Endothelial cell (in vitro differentiated cells): ENCODE measurements around the gene RBBP8. TPM values are rescaled to one million over a fixed set of nuclear protein-coding genes. Genes with fewer than 3 reads are reported as not detected.

Experiments
- DNase-seq: peaks from one replicate; pipeline ENCODE4 v3.0.0; 2021; ENCODE audit warnings: low spot score
- H3K27ac Mint-ChIP-seq: one replicate; pipeline ENCODE4 v1.8.0; 2021; ENCODE audit warnings: mixed read lengths, inconsistent platforms; ENCODE audit not compliant: unreplicated experiment
- H3K27me3 Mint-ChIP-seq: one replicate; pipeline ENCODE4 v1.8.0; 2021; ENCODE audit warnings: mild to moderate bottlenecking, moderate library complexity, mixed read lengths, inconsistent platforms; ENCODE audit not compliant: unreplicated experiment
- H3K36me3 Mint-ChIP-seq: one replicate; pipeline ENCODE4 v1.8.0; 2021; ENCODE audit warnings: mild to moderate bottlenecking, low read depth, mixed read lengths, inconsistent platforms; ENCODE audit not compliant: unreplicated experiment
- H3K4me1 Mint-ChIP-seq: one replicate; pipeline ENCODE4 v1.8.0; 2021; ENCODE audit warnings: mild to moderate bottlenecking, mixed read lengths, inconsistent platforms; ENCODE audit not compliant: unreplicated experiment
- H3K4me3 Mint-ChIP-seq: one replicate; pipeline ENCODE4 v1.8.0; 2021; ENCODE audit warnings: mild to moderate bottlenecking, mixed read lengths, inconsistent platforms; ENCODE audit not compliant: unreplicated experiment
- H3K9me3 Mint-ChIP-seq: one replicate; pipeline ENCODE4 v1.8.0; 2021; ENCODE audit warnings: mixed read lengths, inconsistent platforms; ENCODE audit not compliant: unreplicated experiment
- total RNA-seq: library from RNA; stranded (reverse); fragmentation: NEBNext Ultra II Directional; extraction: Animal tissue kit (Norgen Biotek cat#: 25700); gene quantifications from one replicate; pipeline ENCODE4 v1.2.1, GENCODE V29; 2021; ENCODE audit not compliant: unreplicated experiment
- TF ChIP-seq, protein P1 (sequence below): fragments of 200-600 bp; sonication (generic); IDR thresholded peaks from one replicate; pipeline ENCODE4 v1.5.0; 2021; ENCODE audit warnings: antibody characterized with exemption; ENCODE audit not compliant: unreplicated experiment

RBBP8 gene
- total RNA-seq, 1 donor from 2014 or later: 27.0 TPM

DNA sequence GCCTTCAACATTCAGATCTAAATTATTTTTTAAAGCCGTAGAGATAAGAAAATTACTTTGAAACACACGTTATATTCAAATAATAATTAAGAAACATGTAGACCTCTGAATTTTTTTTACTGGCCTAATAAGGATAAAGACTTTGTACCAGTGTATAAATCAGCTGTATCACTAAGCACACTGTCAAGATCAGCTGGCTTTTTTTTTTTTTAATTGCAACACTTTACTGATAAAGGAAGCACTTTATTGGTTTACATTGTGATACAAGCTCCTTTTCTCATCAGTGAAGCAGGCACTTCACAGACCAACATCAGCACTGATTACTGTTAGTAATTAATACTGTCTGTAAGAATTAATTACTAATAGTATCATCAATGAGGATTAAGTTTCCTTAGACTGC is 88.5 kb downstream of the RBBP8 start:
- Mint-ChIP-seq H3K9me3 (no peaks in the 10 kb centered on the region), H3K4me1 (no peaks in the 10 kb centered on the region), H3K27ac (no peak overlapping the region), H3K36me3 (peaks cover 4% of the 10 kb centered on the region), H3K27me3 (no peaks in the 10 kb centered on the region), H3K4me3 (no peak overlapping the region)
- no peak for DNase-seq
- TF ChIP-seq, protein P1, sequence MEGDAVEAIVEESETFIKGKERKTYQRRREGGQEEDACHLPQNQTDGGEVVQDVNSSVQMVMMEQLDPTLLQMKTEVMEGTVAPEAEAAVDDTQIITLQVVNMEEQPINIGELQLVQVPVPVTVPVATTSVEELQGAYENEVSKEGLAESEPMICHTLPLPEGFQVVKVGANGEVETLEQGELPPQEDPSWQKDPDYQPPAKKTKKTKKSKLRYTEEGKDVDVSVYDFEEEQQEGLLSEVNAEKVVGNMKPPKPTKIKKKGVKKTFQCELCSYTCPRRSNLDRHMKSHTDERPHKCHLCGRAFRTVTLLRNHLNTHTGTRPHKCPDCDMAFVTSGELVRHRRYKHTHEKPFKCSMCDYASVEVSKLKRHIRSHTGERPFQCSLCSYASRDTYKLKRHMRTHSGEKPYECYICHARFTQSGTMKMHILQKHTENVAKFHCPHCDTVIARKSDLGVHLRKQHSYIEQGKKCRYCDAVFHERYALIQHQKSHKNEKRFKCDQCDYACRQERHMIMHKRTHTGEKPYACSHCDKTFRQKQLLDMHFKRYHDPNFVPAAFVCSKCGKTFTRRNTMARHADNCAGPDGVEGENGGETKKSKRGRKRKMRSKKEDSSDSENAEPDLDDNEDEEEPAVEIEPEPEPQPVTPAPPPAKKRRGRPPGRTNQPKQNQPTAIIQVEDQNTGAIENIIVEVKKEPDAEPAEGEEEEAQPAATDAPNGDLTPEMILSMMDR: no peak

DNA sequence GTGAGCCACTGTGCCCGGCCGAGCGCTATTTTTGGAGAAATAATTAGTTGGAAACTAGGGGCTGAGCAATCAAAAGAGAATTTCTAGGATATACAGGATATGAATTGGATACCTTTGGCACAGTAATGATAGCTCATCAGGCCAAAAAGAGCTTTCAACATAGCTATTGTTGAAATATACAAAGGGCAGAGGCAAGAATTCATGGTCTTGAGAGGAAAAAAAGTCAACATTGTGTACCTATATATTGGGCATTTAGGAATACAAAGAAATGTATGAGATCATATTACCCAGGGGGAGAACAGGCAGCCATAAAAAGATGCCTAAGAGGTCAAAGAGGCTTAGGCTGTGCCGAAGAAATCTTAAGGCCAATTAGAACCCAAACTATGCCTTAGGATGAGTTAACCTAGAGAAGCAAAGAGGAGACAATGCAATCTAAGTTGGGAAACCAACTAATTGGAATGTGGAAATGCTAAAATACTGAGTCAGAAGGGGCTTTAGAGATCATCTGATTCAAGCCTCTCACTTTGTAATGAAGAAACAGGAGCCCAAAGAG is 99.0 kb downstream of the RBBP8 start:
- no peaks in the 10 kb centered on the region for H3K9me3 Mint-ChIP-seq
- no peaks in the 10 kb centered on the region for H3K36me3 Mint-ChIP-seq
- no peak overlapping the region for H3K4me3 Mint-ChIP-seq
- H3K27ac Mint-ChIP-seq: no peak overlapping the region
- no peaks in the 10 kb centered on the region for H3K4me1 Mint-ChIP-seq
- no peak for DNase-seq
- TF ChIP-seq, protein P1: no peak
- H3K27me3 Mint-ChIP-seq: no peaks in the 10 kb centered on the region

DNA sequence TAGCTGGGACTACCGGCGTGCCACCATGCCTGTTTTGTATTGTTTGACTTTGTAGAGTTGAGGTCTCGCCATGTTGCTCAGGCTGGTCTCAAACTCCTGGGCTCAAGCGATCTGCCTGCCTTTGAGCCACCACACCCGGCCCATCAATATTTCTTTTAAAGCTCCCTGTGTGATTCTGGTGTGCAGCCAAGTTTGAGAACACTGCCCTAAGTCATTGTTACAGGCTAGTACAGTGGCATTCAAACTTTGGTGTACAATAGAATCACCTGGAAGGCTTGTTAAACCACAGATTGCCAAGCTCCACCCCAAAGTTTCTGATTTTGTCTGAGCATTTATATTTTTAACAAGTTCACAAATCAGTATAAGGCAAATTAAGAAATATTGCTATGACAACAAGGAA is 99.9 kb downstream of the RBBP8 start:
- no peaks in the 10 kb centered on the region for H3K9me3 Mint-ChIP-seq
- no peaks in the 10 kb centered on the region for H3K4me1 Mint-ChIP-seq
- no peak for DNase-seq
- TF ChIP-seq, protein P1: no peak
- no peaks in the 10 kb centered on the region for H3K27me3 Mint-ChIP-seq
- H3K27ac Mint-ChIP-seq: no peak overlapping the region
- no peaks in the 10 kb centered on the region for H3K36me3 Mint-ChIP-seq
- H3K4me3 Mint-ChIP-seq: no peak overlapping the region

DNA sequence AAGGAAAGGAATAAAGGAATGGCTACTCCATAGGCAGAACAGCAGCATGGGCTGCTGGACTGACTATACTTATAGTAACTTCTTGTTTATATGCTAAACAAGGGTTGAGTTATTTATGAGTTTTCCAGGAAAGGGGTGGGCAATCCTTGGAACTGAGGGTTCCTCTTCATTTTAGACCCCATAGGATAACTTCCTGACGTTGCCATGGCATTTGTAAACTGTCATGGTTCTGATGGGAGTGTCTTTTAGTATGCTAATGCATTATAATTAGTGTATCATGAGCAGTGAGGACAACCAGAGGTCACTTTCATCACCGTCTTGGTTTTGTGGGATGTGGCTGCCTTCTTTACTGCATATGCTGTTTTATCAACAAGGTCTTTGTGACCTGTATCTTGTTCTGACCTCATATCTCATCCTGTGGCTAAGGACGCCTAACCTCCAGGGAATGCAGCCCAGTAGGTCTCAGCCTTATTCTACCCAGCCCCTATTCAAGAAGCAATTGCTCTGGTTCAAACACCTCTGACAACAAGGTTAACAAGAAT is 103.6 kb downstream of the RBBP8 start:
- Mint-ChIP-seq H3K36me3 (no peaks in the 10 kb centered on the region), H3K27me3 (no peaks in the 10 kb centered on the region), H3K27ac (no peak overlapping the region), H3K4me3 (no peak overlapping the region), H3K9me3 (no peaks in the 10 kb centered on the region), H3K4me1 (no peaks in the 10 kb centered on the region)
- no peak for DNase-seq
- TF ChIP-seq, protein P1: no peak

DNA sequence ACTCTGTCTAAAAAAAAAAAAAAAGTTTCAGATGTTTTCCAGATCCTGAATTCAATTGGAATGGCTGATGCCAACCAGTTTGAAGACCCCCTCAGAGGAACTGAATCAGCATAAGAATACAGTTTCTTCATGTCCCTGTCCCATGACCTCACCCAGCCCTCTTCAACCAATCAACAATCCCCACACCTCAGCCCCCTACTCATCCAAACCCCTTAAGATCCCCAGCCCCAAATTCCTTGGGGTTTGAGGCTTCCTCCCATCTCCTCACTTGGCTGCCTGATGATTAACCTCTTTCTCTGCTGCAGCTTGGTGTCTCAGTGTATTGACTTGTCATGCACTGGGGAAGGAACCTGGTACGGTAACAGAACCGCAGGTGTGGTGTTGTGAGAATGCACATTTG is 104.5 kb downstream of the RBBP8 start:
- Mint-ChIP-seq H3K9me3 (no peaks in the 10 kb centered on the region), H3K4me3 (no peak overlapping the region), H3K36me3 (no peaks in the 10 kb centered on the region), H3K4me1 (no peaks in the 10 kb centered on the region), H3K27me3 (no peaks in the 10 kb centered on the region), H3K27ac (no peak overlapping the region)
- no peak for DNase-seq
- TF ChIP-seq, protein P1: no peak
